ENCODE data around the gene CTNNA1. TPM values are rescaled to one million over a fixed set of nuclear protein-coding genes. Genes with fewer than 3 reads are reported as not detected.

Gene CTNNA1
- total and polyA plus RNA-seq, 2 of the 8 experiments (the other 6 are each of a cell fraction or from before 2014, with no cell fraction given), result 115 to 349 TPM

- Histone ChIP-seq H3K4me1 (replicated peaks in 1 of 4; ENCODE audit: control insufficient read depth in 3 of 4, insufficient read depth in 4 of 4, low read length in 3 of 4) (peaks cover 0 to 6% (median 2%) of the 10 kb centered on the region in 4 experiments; a peak in 3 of 7 replicates), H3K56ac (replicated peaks; ENCODE audit: insufficient read length, low read depth, low read length) (no peak overlapping the region), H4K5ac (ENCODE audit: insufficient read length, low read depth, low read length) (no peak overlapping the region), H4K91ac (replicated peaks; ENCODE audit: insufficient read length, low read length) (no peak overlapping the region), H2AFZ (ENCODE audit: low read length) (no peak overlapping the region), H3K36me3 (ENCODE audit: control insufficient read depth in 2 of 4, insufficient read depth in 4 of 4, low read length in 3 of 4) (peaks cover 0 to 21% (median 9%) of the 10 kb centered on the region in 4 experiments; a peak in 6 of 8 replicates), H2BK5ac (ENCODE audit: low read depth, low read length) (no peak overlapping the region), H2BK15ac (ENCODE audit: low read length) (no peak overlapping the region), H2AK5ac (ENCODE audit: low read depth, low read length) (no peak overlapping the region), H3K27ac (ENCODE audit: low read depth, low read length) (no peak overlapping the region), H2BK20ac (ENCODE audit: low read length) (no peak overlapping the region), H3K79me2 (ENCODE audit: control insufficient read depth in 1 of 2, insufficient read depth in 2 of 2, low read length in 2 of 2) (peaks cover 5 to 68% of the 10 kb centered on the region in 2 experiments; a peak in 3 of 4 replicates), H2BK12ac (ENCODE audit: low read depth, low read length) (no peak overlapping the region), H4K8ac (ENCODE audit: extremely low read depth, insufficient read depth, low read length) (no peak overlapping the region), H3K9me3 (ENCODE audit: insufficient read depth in 2 of 2, low read depth in 1 of 2, low read length in 1 of 2) (no peaks in the 10 kb centered on the region), H3K9ac (replicated peaks in 1 of 4; ENCODE audit: extremely low read depth in 1 of 4, low read depth in 3 of 4, low read length in 3 of 4) (no peak overlapping the region), H3K18ac (ENCODE audit: extremely low read depth, low read length) (no peak overlapping the region), H3K4me3 (ENCODE audit: extremely low read depth in 1 of 4, insufficient read depth in 2 of 4, low read depth in 3 of 4, low read length in 4 of 4) (no peak overlapping the region), H3K4ac (replicated peaks; ENCODE audit: insufficient read length, low read depth, low read length) (no peak overlapping the region), H3K23ac (ENCODE audit: insufficient read length) (no peak overlapping the region), H4K20me1 (replicated peaks in 1 of 2; ENCODE audit: control insufficient read depth in 1 of 2, insufficient read depth in 2 of 2, low read length in 2 of 2) (peaks cover 0 to 10% of the 10 kb centered on the region in 2 experiments), H2BK120ac (replicated peaks; ENCODE audit: low read depth, low read length) (no peak overlapping the region), H3K23me2 (ENCODE audit: low read depth, low read length) (no peaks in the 10 kb centered on the region), H3K27me3 (replicated peaks in 1 of 4; ENCODE audit: control insufficient read depth in 3 of 4, extremely low read depth in 1 of 4, insufficient read depth in 3 of 4, low read length in 3 of 4) (no peaks in the 10 kb centered on the region), H3K4me2 (ENCODE audit: insufficient read depth in 1 of 2, low read depth in 2 of 2, low read length in 2 of 2) (no peak overlapping the region), H3K79me1 (ENCODE audit: low read depth, low read length) (peaks cover 12% of the 10 kb centered on the region), H3K14ac (ENCODE audit: insufficient read length) (no peak overlapping the region)
- DNase-seq (ENCODE audit: low read depth in 1 of 2, low spot score in 2 of 2) (no peak), FAIRE-seq (no peak)
- CTCF ChIA-PET (ENCODE audit: partially characterized antibody), result interaction anchor here (0.9 to 7.4 kb wide), 5 partner anchors 8 to 176 kb away, joined by 3 to 52 read pairs (median 4); no protein-coding TSS in a partner anchor
- 95% methylated on average over 1 of the region's 1 CpG; no CpG with 5 or more reads in 1 of the 2 experiments for WGBS, 2 experiments (ENCODE audit: extremely low coverage in 1 of 2, insufficient coverage in 1 of 2, insufficient read length in 1 of 2, insufficient replicate concordance in 2 of 2, low coverage in 1 of 2, low lambda C conversion rate in 2 of 2, missing lambda C conversion rate in 1 of 2)
- TF ChIP-seq SIX5 (IDR thresholded peaks at IDR 0.05; ENCODE audit: low read depth, low read length) (no peak), RNF2 (IDR thresholded peaks at IDR 0.05; ENCODE audit: borderline replicate concordance, low read depth, low read length, missing control alignments, poor library complexity, severe bottlenecking) (no peak), TAF7 (optimal IDR thresholded peaks at IDR 0.05; ENCODE audit: borderline replicate concordance, low read depth, low read length) (no peak), BCL11A (IDR thresholded peaks at IDR 0.05; ENCODE audit: low read depth in 2 of 2, low read length in 2 of 2) (no peak), EGR1 (IDR thresholded peaks at IDR 0.05; ENCODE audit: borderline replicate concordance, low read depth, low read length) (no peak), RAD21 (IDR thresholded peaks at IDR 0.05 in 1 of 2, conservative IDR thresholded peaks at IDR 0.05 in 1 of 2; ENCODE audit: low read depth in 2 of 2, low read length in 2 of 2) (no peak), SUZ12 (IDR thresholded peaks at IDR 0.05; ENCODE audit: low read length) (no peak), PHF8 (conservative IDR thresholded peaks at IDR 0.05; ENCODE audit: low read depth, low read length) (no peak), KDM1A (IDR thresholded peaks at IDR 0.05; ENCODE audit: borderline replicate concordance, low read length) (no peak), HDAC6 (IDR thresholded peaks at IDR 0.05; ENCODE audit: low read depth, low read length) (no peak), TAF1 (IDR thresholded peaks at IDR 0.05; ENCODE audit: low read depth, low read length) (no peak), POLR2A (IDR thresholded peaks at IDR 0.05; ENCODE audit: control extremely low read depth in 1 of 2, low read depth in 2 of 2, low read length in 2 of 2) (no peak), JUN (IDR thresholded peaks at IDR 0.05; ENCODE audit: low read depth, low read length) (no peak), CBX8 (IDR thresholded peaks at IDR 0.05; ENCODE audit: borderline replicate concordance, low read depth, low read length) (no peak)
- POLR2A ChIA-PET (ENCODE audit: partially characterized antibody), result no interaction called here
Observed at GRCh38 chr5:138817241-138817640, 64.0 kb downstream of the CTNNA1 start.
